MM.1S (cell line): ENCODE data around the gene BRMS1L.
"Not testable (repeated sequence)": the region's sequence is repeated elsewhere in the genome, so short reads cannot be mapped to it uniquely, and the experiment has no call there.

Experiments used
- CTCF ChIP-seq: fragments of 300-600 bp; sonication (generic); IDR thresholded peaks from 2 replicates; pipeline ENCODE4 v1.5.1; 2016; ENCODE audit warnings: antibody characterized with exemption, low read length, mixed read lengths
- EZH2phosphoT487 ChIP-seq: fragments of 300-600 bp; sonication (generic); IDR thresholded peaks from 2 replicates; pipeline ENCODE4 v1.6.1; 2018; ENCODE audit warnings: antibody characterized with exemption, low read length

- not testable (repeated sequence) for TF ChIP-seq CTCF, EZH2phosphoT487
Observed at GRCh38 chr14:35841704-35842103, 15.6 kb downstream of the BRMS1L start.
